NCI-H1417 (cell line): Measurements from ENCODE around the gene NLRP9.

Experiments used
- DNase-seq, 3 experiments: peaks; one replicate each; lab custom pipeline; 2025; lab: John Stamatoyannopoulos, UW

The NLRP9 gene

DNA sequence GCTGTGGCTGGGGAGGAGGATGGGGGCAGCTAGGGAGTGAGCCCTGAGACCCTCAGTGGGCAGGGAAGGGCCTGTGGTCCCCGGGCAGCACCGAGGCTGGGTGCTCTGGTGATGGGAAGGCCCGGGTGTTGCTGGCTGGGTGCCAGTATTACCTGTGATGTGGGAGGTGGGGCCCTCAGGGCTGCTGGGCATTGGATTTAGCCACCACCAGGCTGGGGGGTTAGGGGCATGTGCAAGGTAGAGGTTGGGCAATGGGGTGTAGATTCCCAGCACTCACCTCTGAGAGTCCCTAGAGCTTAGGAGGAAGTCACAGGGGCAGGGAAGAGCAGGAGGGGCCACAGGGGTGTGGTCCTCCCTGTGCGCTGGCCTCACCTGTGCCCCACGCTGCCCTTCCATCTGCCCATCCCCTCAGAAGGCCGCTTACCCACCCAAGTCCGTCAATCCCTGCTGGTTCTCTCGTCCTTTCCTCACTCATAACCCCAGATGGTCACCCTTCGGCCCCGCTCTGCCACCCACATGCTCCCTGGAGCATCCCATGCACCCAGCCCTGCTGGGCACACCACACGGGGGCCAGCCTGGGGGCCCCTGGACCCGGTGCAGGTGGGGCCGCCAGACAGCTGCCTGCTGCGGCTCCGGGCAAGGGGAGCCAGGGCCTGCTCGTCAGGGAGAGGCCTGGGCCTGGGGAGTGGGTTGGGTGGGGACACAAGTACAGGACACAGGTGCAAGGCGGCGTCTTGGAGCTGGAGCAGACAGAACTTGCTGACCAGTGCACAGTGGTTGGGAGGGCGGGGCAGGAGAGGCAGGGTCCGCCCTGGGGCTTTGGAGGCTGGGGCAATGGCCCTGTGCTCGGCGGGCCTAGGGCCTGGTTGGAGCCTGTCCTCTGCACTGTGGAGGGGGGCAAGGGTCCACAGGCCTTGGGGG, 50.7 kb downstream of the NLRP9 start:
- DNase-seq: no peak

DNA sequence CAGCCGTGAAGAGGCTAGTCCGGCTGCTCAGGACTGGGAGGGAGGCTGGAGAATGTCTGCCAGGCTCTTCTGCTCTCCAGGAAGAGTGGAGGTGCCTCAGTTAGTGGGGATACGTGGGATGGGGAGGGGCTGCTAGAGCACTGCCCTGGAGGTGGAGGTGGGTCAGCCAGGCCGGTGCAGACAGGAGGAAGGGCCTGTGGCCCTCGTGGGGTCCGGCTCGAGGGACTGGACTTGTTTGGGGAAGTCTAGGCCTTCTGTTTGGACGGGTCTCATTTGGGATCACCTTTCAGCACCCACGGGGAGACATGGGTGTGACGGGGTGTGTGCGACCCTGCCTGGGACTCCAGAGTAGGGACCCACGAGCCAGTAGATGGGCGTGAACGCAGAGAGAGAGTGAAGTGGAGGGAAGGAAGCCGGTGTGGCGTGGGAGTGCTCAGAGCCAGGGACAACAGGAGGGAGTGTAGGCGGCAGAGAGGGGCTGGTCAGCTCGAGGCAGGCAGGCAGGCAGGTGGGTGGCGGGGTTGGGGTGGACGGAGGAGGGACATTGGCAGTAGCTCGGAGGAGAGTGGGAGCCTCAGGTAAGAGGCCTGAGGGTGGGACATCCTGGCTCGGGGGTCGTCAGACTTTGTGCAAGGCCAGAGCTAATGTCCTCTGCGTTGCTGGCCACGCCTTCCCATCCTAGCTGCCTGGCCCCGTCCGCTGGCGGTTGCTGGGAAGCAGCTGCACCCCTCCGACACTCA, 51.7 kb downstream of the NLRP9 start:
- DNase-seq: no peak

DNA sequence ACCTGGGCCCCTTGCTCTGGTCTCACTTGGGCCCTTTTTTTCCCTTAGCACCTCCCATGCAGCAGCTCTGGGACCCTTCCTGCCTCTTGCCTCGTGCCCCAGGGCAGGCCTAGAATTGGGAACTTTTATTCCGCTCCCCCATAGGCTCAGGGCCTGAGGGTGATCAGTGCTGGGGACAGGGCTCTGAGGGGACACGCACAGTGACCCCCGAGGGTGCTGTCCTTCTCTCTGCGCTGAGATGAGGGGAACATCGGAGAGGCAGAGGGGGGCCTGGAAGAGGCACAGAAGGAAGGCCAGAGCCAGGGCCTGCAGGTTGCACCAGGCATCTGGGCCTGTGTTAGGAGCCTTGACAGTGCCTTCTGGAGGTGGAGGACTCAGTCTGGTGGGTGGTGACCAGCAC, 52.4 kb downstream of the NLRP9 start:
- no peak for DNase-seq

DNA sequence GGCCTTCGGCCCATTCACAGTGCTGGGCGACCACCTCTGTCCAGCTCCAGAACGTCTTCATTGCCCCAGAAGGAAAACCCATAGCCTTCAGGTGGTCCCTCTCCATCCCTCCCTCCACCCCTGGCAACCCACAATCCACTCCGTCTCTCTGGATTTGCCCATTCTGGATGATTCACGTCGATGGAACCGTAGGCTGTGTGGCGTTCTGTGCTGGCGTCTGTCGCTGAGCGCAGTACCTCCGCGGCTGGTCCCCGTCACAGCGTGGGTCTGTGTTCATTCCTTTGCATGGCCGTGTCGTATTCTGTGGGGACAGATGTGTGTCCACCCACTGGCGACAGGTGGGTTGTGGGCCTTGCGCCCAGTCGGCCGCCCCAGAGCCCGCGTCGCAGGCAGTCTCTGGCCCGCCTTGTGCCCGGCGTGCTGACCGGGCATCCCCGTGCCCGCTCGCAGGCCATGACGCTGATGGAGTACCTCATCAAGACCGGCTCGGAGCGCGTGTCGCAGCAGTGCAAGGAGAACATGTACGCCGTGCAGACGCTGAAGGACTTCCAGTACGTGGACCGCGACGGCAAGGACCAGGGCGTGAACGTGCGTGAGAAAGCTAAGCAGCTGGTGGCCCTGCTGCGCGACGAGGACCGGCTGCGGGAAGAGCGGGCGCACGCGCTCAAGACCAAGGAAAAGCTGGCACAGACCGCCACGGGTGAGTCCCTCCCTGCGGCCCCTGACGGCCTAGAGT, 53.1 kb downstream of the NLRP9 start:
- DNase-seq: no peak

DNA sequence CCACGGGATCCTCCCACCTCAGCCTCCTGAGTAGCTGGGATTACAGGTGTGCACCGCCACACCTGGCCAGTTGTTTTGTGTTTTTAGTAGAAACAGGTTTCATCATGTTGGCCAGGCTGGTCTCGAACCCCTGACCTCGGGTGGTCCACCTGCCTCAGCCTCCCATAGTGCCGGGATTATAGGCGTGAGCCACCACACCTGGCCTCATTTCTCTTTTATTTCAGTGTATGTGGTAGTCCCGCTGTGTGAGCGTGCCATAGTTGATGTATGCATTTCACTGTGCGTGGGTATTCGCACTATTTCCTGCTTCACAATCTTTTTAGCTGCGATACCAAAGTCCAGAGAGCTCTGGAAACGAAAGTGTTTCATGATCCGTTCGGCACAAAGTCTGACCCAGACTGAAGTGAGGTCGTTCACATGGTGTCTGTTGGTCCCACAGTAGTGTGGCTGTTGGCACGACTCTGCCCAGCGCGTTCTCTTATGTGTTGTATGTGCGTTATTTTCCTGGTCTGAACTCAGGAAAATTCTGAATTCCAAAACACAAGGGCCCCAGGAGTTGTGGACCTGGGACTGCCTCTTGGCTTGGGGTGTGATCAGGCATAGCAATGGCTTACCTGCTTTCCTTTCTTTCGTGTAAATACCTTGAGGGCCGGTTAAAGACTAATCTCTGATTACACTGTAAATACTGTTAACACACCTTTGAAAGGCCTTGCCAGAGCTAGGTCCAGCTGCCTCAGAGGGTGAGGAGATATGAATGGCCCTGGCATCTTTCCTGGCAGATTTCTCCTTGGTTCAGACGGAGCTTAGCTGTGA, 54.5 kb downstream of the NLRP9 start:
- no peak for DNase-seq

DNA sequence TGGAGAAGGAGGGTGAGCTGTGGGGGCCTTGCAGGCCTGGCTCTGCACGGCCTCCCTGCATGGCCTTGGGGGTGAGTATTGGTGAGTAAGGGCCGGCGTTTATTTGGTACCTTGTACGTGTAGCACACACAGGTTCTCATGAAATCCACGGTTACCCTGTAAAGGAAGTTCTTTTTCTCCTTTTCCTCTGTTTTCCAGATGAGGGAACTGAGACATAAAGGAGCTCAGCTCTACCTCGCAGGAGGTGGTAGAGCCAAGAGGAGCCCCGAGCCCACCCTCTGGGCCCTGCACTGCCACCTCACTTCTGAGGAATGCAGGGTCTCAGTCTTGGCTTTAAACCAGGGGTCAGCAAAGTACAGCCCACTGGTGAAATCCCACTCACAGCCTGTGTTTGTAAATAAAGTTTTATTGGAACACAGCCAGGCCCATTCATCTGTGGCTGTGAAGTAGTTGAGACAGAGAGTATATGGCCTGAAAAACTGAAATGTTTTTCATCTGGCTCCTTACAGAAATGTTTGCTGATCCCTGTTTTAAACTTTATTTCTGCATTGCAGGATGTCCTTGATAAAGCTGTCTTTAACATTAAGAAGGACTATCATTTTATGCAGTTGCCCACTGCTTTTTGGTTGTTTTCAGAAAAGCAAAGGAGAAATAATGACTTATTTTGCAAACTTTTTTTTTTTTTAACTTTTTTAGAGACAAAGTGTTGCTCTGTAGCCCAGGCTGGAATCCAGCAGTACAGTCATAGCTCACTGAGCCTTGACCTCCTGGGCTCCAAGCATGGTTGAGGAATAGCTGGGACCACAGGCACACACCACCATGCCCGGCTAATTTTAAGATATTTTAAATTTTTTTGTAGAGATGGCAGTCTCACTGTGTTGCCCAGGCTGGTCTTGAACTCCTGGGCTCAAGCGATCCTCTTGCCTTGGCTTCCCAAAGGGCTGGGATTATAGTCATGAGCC, 56.8 kb downstream of the NLRP9 start:
- DNase-seq: no peak

DNA sequence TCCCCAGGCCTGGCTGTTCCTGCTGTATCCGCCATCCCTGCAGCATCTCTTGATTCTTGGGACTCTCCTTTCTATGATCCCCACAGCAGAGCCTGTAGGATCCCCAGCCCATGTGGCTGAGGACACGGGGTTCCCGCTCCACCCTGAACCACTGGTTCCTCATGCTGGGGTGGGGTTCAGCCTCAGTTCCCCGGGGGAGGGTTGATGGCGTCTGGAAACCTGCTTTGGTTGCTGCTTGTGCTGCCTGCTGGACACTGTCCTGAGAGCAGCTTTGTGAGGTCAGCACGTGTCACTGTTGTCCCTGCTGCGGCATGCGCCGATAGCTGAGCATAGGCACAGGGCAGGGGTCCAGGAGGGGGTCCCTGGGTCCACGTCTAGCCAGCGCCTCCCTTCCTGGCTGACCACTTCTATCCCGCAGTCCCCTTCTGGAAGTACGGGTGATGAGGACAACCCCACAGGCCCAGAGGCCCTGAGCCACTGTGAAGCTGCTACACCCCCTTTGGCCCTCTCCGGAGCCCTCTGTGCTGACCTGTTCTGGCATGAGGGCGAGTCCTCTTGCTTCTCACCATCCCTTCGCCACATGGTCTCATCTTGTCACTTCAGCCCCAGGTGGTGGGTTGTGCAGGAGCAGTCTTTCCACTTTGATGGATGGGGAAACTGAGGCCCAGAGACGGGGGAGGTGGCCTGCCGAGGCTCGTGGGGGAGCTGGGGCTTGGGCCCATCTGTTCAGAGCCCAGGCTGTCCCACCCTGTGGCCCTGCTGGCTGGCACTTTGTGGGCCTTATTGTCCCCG, 57.7 kb downstream of the NLRP9 start:
- no peak for DNase-seq

DNA sequence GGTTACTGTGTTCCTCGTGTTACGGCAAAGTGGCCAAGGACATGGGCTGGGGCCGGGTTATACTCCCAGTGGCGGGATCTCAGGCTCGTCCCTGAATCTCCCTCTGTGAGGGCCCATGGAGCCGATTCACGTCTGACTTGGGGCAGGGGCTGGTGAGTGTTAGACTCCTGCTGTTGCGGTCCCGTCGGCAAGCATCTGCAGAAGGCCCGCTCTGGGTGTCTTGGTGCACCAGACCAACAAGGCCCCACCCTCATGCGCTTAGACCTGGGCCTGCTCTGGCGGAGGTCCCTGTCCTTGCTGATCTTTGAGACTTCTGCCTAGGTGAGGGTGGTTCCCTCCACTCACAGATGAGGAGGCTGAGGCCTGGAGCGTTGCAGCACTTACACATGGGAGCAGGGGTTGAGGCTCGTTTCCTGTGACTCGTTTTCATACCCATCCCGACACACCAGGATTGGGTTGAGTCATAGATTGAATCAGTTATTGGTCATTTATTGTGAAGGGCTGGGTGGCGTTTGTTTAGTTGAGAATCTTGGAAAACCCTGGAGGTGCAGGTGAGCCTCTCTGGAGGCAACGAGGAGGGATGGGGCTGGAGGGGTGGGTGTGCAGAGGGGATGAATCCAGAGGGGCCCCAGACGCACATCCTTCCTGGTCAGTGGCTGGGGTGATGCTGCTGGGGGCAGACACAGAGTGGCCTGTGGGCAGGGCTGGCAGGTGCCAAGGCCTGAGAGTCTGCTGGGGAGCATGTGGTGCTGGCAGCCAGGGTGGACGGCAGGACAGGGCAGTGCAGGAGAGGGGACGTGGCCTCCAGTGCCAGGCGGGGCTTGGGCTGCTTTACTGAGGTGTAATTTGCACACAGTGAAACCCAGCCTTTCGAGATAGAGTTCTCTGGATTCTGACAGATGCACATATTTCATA, 58.6 kb downstream of the NLRP9 start:
- DNase-seq: no peak

DNA sequence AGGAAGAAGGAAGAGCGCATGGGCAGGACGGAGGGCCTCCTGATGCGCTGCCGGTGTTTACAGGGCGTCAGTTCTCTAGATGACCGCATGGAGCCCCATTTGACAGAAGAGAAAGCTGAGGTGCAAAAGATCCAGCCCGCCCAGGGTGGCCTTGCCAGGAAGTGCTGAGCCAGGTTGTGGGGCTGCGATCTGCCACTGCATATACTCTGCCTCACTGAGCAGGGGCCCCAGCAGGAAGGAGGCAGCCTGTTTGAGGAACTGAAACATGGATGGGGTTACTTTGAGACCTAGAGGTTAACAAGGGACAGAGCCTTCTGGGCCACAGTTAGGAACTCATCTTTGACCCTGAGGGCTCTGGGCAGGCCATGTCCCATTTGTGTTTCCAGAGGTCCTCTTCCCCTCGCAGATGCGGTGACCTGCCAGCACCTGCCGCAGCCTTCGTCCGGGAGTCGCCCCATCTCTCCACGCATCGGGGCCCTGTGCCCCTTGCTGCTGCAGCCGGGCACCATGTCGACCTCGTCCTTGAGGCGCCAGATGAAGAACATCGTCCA, 60.0 kb downstream of the NLRP9 start:
- no peak for DNase-seq

DNA sequence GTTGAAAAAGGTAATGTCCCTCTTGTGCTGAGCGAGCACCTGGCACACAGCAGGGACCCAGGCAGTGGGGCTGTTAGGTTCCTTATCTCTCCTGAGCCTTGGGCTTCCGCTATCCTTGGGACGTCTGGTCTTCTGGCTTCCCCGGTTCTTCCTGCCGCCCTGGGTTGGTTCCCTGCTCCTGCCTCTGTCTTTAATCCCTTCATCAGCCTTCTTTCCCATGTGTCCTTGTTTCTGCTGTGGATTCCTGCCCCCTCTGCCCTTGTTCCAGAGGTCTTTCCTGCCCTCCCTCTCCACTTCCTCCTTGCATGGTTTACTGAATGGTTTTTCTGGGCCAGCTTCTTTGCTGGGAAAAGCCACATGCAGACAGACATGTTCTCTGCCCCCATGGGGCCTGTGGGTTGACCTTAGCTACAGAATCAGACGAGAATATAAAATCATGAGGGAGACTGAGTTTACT, 60.6 kb downstream of the NLRP9 start:
- no peak for DNase-seq

DNA sequence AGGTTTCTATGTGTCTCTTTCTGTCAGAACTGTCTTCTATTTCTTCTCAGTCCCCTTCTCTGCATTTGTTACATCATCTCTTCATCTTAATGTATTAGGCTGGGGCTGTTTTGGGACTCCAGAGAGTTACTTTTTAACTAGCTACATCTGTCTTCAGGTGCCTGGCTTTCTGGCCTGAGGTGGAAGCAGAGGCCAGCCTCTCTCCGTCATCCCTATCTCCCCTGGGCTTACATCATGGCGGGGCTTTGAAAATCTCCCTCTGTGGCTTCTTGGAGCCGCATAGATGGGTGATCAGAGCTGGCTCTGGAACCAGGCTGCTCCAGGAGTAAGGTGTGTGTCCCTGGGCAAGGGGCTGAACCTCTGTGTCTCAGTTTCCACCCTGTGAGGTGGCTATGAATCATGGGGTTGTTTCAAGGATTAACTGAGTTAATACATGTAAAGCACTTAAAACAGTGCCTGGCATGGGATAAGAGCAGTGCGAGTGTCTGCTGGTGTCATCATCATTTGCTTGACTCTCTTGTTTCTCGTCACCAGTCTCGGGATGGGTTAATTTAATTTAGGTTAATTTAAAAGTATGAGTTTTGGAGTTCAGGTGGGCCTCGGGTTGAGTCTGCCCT, 61.2 kb downstream of the NLRP9 start:
- no peak for DNase-seq

DNA sequence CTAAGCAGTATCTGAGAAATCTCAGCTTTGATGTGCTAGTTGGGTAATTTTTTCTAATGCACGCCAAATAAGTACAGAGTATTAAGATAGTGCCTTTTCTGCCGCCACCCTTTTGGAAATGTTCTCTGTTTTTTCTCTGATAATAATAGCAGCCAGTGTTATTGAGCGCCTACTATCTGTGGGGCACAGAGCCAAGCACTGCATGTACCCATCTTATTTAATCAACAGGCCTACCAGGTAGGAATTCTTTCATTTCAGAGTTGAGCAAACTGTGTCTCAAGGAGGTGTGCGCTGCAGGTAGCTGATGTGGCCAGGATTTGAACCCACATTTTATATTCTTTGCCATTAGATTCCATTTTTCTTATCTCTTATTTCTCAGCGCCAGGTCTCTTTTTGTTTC, 61.8 kb downstream of the NLRP9 start:
- DNase-seq: no peak

DNA sequence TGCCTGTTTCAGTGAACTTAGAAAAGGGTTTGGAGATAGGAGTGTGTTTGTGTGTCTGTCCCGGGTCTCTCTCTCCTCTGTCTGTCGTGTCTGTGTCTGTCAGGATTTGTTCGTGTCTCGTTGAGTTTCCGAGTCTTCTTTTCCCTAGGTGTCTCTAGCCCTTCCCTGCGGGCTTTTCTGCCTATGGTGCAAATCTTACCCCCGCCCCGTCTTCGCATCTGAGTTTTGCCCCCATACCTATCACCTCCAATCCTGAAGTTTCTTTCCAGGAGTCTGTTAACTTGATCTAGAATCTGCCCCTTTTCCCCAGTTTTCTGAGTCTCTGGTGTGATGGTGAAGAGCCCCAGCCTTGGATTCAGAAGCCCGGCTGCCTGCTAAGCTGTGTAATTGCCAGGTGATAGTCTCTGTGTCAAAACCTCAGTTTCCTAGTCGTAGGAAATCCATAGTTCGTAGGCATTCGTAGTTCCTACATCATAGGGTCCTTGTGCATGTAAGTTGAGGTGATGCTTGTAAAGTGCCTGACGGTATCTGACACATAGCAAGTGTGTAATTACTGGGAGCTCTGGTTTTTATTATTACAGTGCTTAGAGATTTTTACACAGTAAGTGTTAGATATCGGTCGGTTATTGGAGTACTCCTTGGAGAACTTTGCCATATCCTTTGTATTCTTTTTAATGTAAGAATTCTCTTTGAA, 62.4 kb downstream of the NLRP9 start:
- DNase-seq: no peak

DNA sequence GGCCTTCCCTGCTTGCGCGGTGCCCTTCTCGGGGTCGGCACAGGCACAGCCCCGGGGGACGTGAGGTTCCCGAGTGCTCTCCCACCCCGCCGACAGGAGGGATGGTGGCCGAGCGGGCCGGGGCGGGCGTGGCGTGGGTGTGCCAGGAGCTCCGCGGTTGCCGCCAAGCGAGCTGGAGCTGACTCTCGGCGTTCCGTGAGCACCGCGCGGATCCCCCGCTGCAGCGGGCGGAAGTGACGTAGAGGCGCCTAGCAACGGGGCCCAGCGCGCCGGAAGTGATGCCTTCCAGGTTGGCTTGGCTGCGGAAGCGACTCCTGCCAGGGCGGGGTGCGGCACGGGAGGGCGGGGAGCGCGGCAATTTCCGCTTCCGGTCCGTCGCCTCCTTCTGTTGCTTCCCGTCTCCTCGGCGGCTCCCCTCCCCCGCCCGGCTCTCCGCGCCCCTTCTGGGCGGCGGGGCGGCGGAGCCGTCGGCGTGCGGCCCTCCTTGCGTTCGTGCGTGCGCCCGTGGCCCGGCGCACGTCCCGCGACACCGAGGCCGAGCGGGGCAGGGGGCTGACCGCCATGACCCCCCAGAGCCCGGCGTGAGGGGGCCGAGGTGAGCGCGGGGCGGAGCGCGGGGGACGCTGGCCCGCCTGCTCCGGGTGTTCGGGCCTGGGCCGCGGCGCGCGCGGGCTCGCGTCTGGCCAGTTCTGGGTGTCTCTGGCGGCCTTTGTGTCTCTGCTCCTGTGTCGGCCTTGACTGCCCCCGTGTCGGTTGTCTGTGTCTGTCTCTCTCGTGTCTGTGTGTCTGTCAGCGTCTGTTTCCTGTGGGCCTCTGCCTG, 63.2 kb downstream of the NLRP9 start, which contains the start of gene EPN1:
TSS of gene EPN1 (plus strand) at position 386 of the 820 bp plus-strand sequence. CDS start 3,402 bp downstream, outside the sequence.
- DNase-seq: peak; percentile 95 to 97 (median 97)

DNA sequence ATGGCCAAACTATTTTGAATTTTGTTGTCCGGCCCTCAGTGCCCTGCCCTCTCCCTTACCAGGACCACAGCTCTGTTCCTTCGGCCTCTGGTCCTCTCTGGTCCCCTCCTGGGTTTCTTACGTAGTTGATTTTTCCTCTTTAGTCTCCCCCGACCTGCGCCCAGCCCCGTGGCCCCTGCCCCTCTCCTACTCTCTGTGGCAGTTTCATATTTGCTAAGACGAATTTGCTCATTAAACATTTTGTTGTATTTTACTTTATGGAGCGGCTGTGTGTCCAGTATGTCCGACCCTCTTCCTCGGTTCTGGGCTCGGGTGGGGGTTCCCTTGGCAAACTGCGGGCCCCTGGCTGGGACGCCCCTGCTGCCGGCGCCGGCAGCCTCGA, 63.8 kb downstream of the NLRP9 start:
- DNase-seq: peak in 1 of 3 experiments; percentile 31

DNA sequence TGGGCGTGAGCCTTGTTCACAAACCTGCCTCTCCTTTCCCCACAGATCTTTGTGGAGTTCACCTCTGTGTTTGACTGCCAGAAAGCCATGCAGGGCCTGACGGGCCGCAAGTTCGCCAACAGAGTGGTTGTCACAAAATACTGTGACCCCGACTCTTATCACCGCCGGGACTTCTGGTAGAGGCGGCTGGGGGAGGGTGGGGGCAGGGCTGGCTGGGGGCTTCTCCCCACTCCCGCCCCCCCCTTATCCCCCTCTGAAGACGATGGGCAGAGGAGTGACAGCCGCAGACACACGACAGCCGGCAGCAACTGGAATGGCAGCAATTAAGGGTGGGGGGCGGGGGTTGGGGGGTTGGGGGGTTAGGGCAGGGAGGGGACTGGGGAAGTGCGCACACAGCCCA, 64.3 kb downstream of the NLRP9 start:
- DNase-seq: no peak
